ENCODE measurements around the gene FBXL2.

FBXL2 gene

GRCh38 chr3:33277193-33277882 lies at the start of gene FBXL2:
FBXL2 (plus strand) TSS chr3:33277442; CDS start chr3:33277513, 71 bp downstream.
- DNase-seq, result no peak

- DNase-seq, result no peak
Measured at GRCh38 chr3:33229066-33229465, 48.2 kb upstream of the FBXL2 start.

- DNase-seq, result no peak
Measured at GRCh38 chr3:33229947-33230346, 47.3 kb upstream of the FBXL2 start.

GRCh38 chr3:33231756-33232465 lies 45.3 kb upstream of the FBXL2 start:
- DNase-seq, result no peak

GRCh38 chr3:33233884-33234283 lies 43.4 kb upstream of the FBXL2 start:
- no peak for DNase-seq

- no peak for DNase-seq
Measured at GRCh38 chr3:33236005-33236404, 41.2 kb upstream of the FBXL2 start.

- no peak for DNase-seq
Measured at GRCh38 chr3:33237439-33237838, 39.8 kb upstream of the FBXL2 start.

- DNase-seq, result no peak
Measured at GRCh38 chr3:33238923-33239322, 38.3 kb upstream of the FBXL2 start.

GRCh38 chr3:33240261-33240660 lies 37.0 kb upstream of the FBXL2 start:
- no peak for DNase-seq

GRCh38 chr3:33246786-33247185 lies 30.5 kb upstream of the FBXL2 start:
- no peak for DNase-seq

- no peak for DNase-seq
Measured at GRCh38 chr3:33250712-33251111, 26.5 kb upstream of the FBXL2 start.

GRCh38 chr3:33256249-33256648 lies 21.0 kb upstream of the FBXL2 start:
- DNase-seq, result no peak

GRCh38 chr3:33260104-33260503 lies 17.1 kb upstream of the FBXL2 start:
- no peak for DNase-seq

GRCh38 chr3:33269385-33269784 lies 7.9 kb upstream of the FBXL2 start:
- DNase-seq, result no peak

- DNase-seq, result no peak
Measured at GRCh38 chr3:33271324-33271723, 5.9 kb upstream of the FBXL2 start.

GRCh38 chr3:33273628-33274027 lies 3.6 kb upstream of the FBXL2 start:
- DNase-seq, result no peak

GRCh38 chr3:33278163-33278562 lies 921 bp downstream of the FBXL2 start:
- DNase-seq, result no peak

GRCh38 chr3:33287672-33288282 lies 10.5 kb downstream of the FBXL2 start:
- no peak for DNase-seq

GRCh38 chr3:33299395-33300081 lies 22.3 kb downstream of the FBXL2 start:
- no peak for DNase-seq

- no peak for DNase-seq
Measured at GRCh38 chr3:33312361-33312760, 35.1 kb downstream of the FBXL2 start.

- DNase-seq, result no peak
Measured at GRCh38 chr3:33313331-33313730, 36.1 kb downstream of the FBXL2 start.

- DNase-seq, result no peak
Measured at GRCh38 chr3:33314993-33315392, 37.8 kb downstream of the FBXL2 start.

- no peak for DNase-seq
Measured at GRCh38 chr3:33315826-33316225, 38.6 kb downstream of the FBXL2 start.
